Measurements from ENCODE around the gene RHOV.
A peak's percentile ranks its signal among the peaks of the same experiment; 100 is the strongest.

RHOV gene

DNA sequence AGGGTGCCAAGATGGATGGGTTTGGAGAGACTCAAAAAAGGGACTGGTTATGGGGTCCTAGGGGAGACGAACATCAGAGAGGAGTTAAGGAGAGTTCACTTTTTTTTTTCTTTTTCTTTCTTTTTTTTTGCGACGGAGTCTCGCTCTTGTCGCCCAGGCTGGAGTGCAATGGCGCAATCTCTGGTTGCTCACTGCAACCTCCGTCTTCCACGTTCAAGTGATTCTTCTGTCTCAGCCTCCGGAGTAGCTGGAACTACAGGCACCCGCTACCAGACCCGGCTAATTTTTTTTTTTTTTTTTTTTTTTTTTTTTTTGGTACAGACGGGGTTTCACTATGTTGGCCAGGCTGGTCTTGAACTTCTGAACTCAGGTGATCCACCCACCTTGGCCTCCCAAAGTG, 29.0 kb downstream of the RHOV start:
- no peak for DNase-seq (ENCODE audit: low read depth)
- TF ChIP-seq, protein P1, sequence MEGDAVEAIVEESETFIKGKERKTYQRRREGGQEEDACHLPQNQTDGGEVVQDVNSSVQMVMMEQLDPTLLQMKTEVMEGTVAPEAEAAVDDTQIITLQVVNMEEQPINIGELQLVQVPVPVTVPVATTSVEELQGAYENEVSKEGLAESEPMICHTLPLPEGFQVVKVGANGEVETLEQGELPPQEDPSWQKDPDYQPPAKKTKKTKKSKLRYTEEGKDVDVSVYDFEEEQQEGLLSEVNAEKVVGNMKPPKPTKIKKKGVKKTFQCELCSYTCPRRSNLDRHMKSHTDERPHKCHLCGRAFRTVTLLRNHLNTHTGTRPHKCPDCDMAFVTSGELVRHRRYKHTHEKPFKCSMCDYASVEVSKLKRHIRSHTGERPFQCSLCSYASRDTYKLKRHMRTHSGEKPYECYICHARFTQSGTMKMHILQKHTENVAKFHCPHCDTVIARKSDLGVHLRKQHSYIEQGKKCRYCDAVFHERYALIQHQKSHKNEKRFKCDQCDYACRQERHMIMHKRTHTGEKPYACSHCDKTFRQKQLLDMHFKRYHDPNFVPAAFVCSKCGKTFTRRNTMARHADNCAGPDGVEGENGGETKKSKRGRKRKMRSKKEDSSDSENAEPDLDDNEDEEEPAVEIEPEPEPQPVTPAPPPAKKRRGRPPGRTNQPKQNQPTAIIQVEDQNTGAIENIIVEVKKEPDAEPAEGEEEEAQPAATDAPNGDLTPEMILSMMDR (conservative IDR thresholded peaks at IDR 0.05; ENCODE audit: low read length) = no peak

DNA sequence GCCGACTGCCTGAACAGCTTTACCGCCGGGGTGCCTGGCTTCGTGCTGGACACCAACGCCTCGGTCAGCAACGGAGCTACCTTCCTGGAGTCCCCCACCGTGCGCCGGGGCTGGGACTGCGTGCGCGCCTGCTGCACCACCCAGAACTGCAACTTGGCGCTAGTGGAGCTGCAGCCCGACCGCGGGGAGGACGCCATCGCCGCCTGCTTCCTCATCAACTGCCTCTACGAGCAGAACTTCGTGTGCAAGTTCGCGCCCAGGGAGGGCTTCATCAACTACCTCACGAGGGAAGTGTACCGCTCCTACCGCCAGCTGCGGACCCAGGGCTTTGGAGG, 29.4 kb downstream of the RHOV start:
- peak overlapping the region; percentile 26; the same call in 1 of the 2 replicates for H3K4me3 ChIP-seq (ENCODE audit: low read length)
- DNase-seq (ENCODE audit: low read depth) = no peak
- TF ChIP-seq, protein P1 (conservative IDR thresholded peaks at IDR 0.05; ENCODE audit: low read length) = no peak

More for the DNA sequence above, 29.0 kb downstream of the RHOV start:
- no peak overlapping the region; the same call in 1 of the 2 replicates for H3K4me3 ChIP-seq (ENCODE audit: low read length)

DNA sequence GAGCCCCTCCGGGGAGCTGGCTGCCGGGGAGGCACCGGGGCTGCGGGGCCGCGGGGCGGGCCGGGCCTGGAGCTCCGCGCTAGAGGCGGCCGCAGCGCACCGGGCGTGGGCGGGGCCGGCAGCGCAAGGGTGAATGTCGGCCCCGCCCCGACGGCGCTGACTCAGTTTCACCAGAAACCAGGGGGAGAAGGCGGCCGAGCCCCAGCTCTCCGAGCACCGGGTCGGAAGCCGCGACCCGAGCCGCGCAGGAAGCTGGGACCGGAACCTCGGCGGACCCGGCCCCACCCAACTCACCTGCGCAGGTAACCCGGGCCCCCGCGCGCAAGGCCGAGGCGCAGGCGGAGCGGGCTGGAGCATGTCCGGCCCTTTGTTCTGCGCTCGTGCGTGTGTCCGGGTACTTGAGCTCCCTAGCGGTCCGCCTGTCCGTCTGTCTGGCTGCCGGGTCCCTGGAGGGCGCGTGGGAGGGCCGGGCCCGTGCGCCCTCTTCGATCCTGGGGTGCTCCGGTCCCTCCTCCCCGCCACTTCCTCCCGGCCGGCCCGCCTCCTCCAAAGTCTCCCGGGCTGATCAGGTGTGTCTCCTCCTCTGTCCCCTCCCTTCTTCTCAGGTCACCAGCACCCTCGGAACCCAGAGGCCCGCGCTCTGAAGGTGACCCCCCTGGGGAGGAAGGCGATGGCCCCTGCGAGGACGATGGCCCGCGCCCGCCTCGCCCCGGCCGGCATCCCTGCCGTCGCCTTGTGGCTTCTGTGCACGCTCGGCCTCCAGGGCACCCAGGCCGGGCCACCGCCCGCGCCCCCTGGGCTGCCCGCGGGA, 29.9 kb downstream of the RHOV start, which contains the start of gene SPINT1:
TSS of gene SPINT1 (plus strand) at position 164 of the 811 bp plus-strand sequence. CDS start at position 671, 507 bp downstream.
- peak within 1 kb of the TSS; percentile 26; the same call in 1 of the 2 replicates for H3K4me3 ChIP-seq (ENCODE audit: low read length)
- DNase-seq (ENCODE audit: low read depth) = no peak
- TF ChIP-seq, protein P1 (conservative IDR thresholded peaks at IDR 0.05; ENCODE audit: low read length) = no peak

DNA sequence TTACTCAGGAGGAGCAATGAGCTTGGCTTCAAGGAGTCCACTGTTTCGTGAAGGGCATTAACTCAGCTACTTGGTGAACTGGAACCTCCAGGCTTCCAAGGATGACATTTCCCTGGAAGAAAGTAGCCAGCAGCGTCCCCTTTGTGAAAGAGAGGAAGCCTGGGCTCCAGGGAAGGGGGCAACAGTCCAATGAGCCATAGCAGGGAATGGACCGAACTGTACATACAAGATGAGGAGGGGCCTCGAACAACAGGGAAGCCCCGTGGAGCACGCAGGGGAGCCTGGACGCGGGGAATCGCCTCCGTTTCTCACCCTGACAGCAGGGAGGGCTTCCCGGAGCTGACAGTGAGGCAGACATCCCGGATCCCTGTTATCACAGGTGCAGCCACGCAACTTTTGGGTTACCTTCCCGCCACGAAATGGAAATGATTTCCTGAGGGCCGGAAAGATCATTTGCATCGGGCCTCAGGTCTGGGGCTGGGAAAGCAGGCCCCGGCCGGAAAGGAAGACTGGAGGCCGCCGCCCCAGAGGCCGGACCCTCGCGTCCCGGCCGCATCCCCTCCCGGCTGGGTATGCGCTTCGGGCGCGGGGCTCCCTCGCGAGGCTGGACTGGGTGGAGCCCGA, 30.7 kb downstream of the RHOV start:
- H3K4me3 ChIP-seq (ENCODE audit: low read length) = no peak overlapping the region
- no peak for DNase-seq (ENCODE audit: low read depth)
- TF ChIP-seq, protein P1 (conservative IDR thresholded peaks at IDR 0.05; ENCODE audit: low read length) = no peak

DNA sequence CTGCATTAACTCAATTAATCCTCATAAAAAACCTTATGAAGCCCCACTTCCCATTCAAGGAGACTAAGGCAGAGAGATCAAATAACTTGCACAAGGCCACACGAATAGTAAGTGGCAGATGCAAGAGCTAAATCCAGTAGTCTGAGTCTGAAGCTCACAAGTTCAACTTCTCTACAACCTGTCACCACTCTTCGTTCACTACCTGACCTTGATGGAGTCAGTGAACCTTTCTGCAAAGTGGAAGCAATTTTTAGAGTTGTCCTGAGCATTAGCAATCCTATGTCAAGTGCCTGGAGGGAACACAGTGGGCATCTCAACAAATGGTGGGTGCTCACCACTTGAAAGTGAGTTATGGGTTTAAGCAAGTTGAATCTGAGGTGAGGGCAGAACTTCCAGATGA, 32.3 kb downstream of the RHOV start:
- TF ChIP-seq, protein P1 (conservative IDR thresholded peaks at IDR 0.05; ENCODE audit: low read length) = no peak
- DNase-seq (ENCODE audit: low read depth) = no peak
- no peak overlapping the region for H3K4me3 ChIP-seq (ENCODE audit: low read length)

DNA sequence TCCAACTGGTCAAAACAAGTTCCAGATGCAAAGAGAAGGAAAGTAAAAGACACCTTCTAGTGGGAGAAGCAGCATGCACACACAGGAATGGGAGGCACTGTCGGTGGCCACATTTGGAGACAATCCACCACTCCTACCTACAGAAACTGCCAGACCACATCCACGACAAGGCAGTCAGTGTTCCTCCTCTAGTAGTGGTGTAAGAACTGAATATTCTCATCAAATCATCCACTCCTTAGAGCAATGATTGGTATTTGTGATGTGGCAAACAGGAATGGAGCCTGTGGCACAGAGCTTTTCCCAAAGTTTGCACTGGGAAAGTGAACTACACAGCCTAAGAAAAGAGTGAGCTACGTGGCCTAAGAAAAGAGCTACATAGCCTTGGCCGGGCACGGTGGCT, 35.3 kb downstream of the RHOV start:
- H3K4me3 ChIP-seq (ENCODE audit: low read length) = no peak overlapping the region
- TF ChIP-seq, protein P1 (conservative IDR thresholded peaks at IDR 0.05; ENCODE audit: low read length) = no peak
- peak; percentile 72 for DNase-seq (ENCODE audit: low read depth)

DNA sequence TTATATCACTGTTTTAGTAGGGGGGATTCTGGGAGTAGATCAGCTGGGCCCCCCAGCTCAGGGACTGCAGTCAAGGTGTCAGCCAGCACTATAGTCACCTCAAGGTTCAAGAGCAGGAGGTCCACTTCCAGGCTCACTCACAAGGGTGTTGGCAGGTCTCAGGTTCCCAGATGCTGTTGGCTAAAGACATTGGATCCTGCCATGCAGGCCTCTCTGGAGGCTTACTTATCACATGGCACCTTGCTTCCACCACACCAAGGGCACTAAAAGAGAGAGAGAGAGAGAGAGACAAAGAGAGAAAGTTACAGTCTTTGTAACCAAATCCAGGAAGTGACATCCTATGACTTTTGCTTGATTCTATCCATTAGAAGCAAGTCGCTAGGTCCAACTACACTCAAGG, 38.0 kb downstream of the RHOV start:
- TF ChIP-seq, protein P1 (conservative IDR thresholded peaks at IDR 0.05; ENCODE audit: low read length) = no peak
- H3K4me3 ChIP-seq (ENCODE audit: low read length) = no peak overlapping the region
- no peak for DNase-seq (ENCODE audit: low read depth)

Measured in AG10803 (cell line).